Fibroblast of lung (primary cell): Measurements from ENCODE around the gene CNTNAP4. TPM values are rescaled to one million over a fixed set of nuclear protein-coding genes. Genes with fewer than 3 reads are reported as not detected.

Experiments used
- DNase-seq, 2 donors: peaks; one replicate each; pipeline versions ENCODE4 v3.0.0 to v3.0.0-alpha.2; 2010; ENCODE audit warnings: low read depth in 2 of 2
- H2AFZ ChIP-seq: 2 replicates; pipeline ENCODE4 v1.5.1; 2012; ENCODE audit warnings: low read length, control low read depth, inconsistent platforms
- H3K27ac ChIP-seq: 2 replicates; pipeline ENCODE4 v1.5.1; 2011; ENCODE audit warnings: low read length, control low read depth; ENCODE audit not compliant: insufficient read depth
- H3K27me3 ChIP-seq: 2 replicates; pipeline ENCODE4 v1.5.1; 2011; ENCODE audit warnings: mild to moderate bottlenecking, low read length; ENCODE audit not compliant: control insufficient read depth, insufficient read depth
- H3K36me3 ChIP-seq: 2 replicates; pipeline ENCODE4 v1.5.1; 2011; ENCODE audit warnings: low read length; ENCODE audit not compliant: control insufficient read depth, insufficient read depth
- H3K4me1 ChIP-seq: 2 replicates; pipeline ENCODE4 v1.5.1; 2011; ENCODE audit warnings: low read length; ENCODE audit not compliant: control insufficient read depth, insufficient read depth; ENCODE audit errors: extremely low read depth
- H3K4me2 ChIP-seq: 2 replicates; pipeline ENCODE4 v1.5.1; 2011; ENCODE audit warnings: low read length, control low read depth; ENCODE audit not compliant: insufficient read depth; ENCODE audit errors: extremely low read depth
- H3K4me3 ChIP-seq, 4 experiments: fragments of 200-600 bp in 1 of 4; sonication (generic) in 1 of 4; replicated peaks in 1 of 4; 2 replicates each; pipeline ENCODE4 v1.5.1; 2011 to 2016; ENCODE audit warnings: low read length in 4 of 4, low read depth in 3 of 4, mild to moderate bottlenecking in 3 of 4, control low read depth in 2 of 4, inconsistent platforms in 1 of 4, mixed read lengths in 1 of 4; ENCODE audit not compliant: insufficient read depth in 1 of 4; ENCODE audit errors: control extremely low read depth in 1 of 4
- H3K79me2 ChIP-seq: 2 replicates; pipeline ENCODE4 v1.5.1; 2012; ENCODE audit warnings: mild to moderate bottlenecking, low read length, inconsistent platforms; ENCODE audit not compliant: control insufficient read depth, insufficient read depth
- H3K9ac ChIP-seq: 2 replicates; pipeline ENCODE4 v1.5.1; 2011; ENCODE audit warnings: mild to moderate bottlenecking, low read length, control low read depth; ENCODE audit not compliant: insufficient read depth
- H3K9me3 ChIP-seq: 2 replicates; pipeline ENCODE4 v1.5.1; 2012; ENCODE audit warnings: low read depth, low read length; ENCODE audit not compliant: control insufficient read depth, insufficient read depth
- H4K20me1 ChIP-seq: 2 replicates; pipeline ENCODE4 v1.5.1; 2011; ENCODE audit warnings: low read length; ENCODE audit not compliant: control insufficient read depth, insufficient read depth; ENCODE audit errors: extremely low read depth
- EZH2 ChIP-seq: IDR thresholded peaks from 2 replicates; pipeline ENCODE4 v1.5.1; 2012; ENCODE audit warnings: low read length, control low read depth, mild to moderate bottlenecking; ENCODE audit errors: missing control alignments
- polyA plus RNA-seq, 2 donors: library from polyadenylated mRNA; depleted of rRNA in 1 of 2; stranded (reverse) in 1 of 2; unstranded in 1 of 2; fragments of >200 nt; gene quantifications; 2 replicates each; pipeline ENCODE4 v1.2.1, GENCODE V29; 2011 to 2012; ENCODE audit warnings: missing spikeins in 1 of 2
- total RNA-seq: library from RNA; depleted of rRNA; stranded (reverse); fragments of >200 nt; gene quantifications from 2 replicates; pipeline ENCODE4 v1.2.1, GENCODE V29; 2014
- TF ChIP-seq, protein P1 (sequence below), 2 donors: IDR thresholded peaks in 1 of 2; conservative IDR thresholded peaks in 1 of 2; 1 replicate in 1 of 2; 2 replicates in 1 of 2; pipeline ENCODE4 v1.5.1; 2011 to 2012; ENCODE audit warnings: low read length in 2 of 2, control low read depth in 1 of 2, inconsistent platforms in 1 of 2, low read depth in 1 of 2, mild to moderate bottlenecking in 1 of 2

CNTNAP4 gene
- total and polyA plus RNA-seq, 2 donors (not counting 1 experiment from before 2014, with no cell fraction given) = not detected

DNA sequence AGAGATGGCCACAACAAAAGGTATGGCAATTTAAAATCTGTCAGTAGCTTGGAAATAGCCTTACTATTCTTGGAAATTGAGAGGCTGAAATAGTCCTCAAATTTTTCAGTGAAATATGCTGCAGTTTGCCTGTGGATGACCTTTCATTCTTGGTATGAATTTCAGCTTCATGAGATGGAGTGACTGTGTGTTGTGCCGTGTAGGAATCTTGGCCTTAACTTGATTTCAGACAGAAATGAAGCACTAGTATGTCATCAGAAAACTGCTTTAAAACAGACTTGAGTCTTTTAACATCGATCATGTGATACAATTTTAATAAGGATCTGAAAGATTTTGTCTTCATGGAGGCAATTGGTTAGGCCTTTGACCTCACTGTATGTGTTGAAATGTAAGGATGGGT is 247.2 kb downstream of the CNTNAP4 start:
- no peak for TF ChIP-seq EZH2
- TF ChIP-seq, protein P1, sequence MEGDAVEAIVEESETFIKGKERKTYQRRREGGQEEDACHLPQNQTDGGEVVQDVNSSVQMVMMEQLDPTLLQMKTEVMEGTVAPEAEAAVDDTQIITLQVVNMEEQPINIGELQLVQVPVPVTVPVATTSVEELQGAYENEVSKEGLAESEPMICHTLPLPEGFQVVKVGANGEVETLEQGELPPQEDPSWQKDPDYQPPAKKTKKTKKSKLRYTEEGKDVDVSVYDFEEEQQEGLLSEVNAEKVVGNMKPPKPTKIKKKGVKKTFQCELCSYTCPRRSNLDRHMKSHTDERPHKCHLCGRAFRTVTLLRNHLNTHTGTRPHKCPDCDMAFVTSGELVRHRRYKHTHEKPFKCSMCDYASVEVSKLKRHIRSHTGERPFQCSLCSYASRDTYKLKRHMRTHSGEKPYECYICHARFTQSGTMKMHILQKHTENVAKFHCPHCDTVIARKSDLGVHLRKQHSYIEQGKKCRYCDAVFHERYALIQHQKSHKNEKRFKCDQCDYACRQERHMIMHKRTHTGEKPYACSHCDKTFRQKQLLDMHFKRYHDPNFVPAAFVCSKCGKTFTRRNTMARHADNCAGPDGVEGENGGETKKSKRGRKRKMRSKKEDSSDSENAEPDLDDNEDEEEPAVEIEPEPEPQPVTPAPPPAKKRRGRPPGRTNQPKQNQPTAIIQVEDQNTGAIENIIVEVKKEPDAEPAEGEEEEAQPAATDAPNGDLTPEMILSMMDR (conservative IDR thresholded peaks at IDR 0.05 in 1 of 2, IDR thresholded peaks at IDR 0.05 in 1 of 2; ENCODE audit: low read depth in 1 of 2, low read length in 2 of 2) = no peak
- no peaks in the 10 kb centered on the region for H4K20me1 ChIP-seq
- H3K36me3 ChIP-seq = no peaks in the 10 kb centered on the region
- no peaks in the 10 kb centered on the region for H3K27me3 ChIP-seq
- no peak overlapping the region for H3K4me3 ChIP-seq
- no peaks in the 10 kb centered on the region for H3K9me3 ChIP-seq
- no peaks in the 10 kb centered on the region for H3K79me2 ChIP-seq
- H2AFZ ChIP-seq = no peak overlapping the region
- no peaks in the 10 kb centered on the region for H3K4me1 ChIP-seq
- DNase-seq = no peak
- no peak overlapping the region for H3K27ac ChIP-seq
- H3K9ac ChIP-seq = no peak overlapping the region
- no peak overlapping the region for H3K4me2 ChIP-seq

DNA sequence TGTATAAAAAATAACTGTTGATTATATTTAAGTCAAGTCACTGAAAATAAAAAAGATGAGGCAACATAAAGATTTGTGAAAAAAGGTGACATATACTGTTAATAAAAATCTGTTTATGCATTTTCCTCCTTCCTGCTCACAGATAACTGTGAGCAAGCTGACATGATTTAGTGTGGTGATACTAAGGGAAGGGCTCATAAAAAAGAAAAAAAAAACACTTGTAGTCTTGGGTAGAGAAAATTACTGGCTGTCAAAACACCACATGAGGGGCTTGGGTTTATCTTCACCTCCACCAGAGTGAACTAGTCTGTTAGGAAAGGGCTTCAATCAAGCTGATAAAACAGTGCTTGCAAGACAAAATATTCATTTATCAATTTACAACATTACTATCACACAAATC is 247.6 kb downstream of the CNTNAP4 start:
- Histone ChIP-seq H2AFZ (no peak overlapping the region), H3K27me3 (no peaks in the 10 kb centered on the region), H3K4me1 (no peaks in the 10 kb centered on the region), H3K36me3 (no peaks in the 10 kb centered on the region), H3K4me2 (no peak overlapping the region), H4K20me1 (no peaks in the 10 kb centered on the region), H3K79me2 (no peaks in the 10 kb centered on the region), H3K4me3 (no peak overlapping the region), H3K9me3 (no peaks in the 10 kb centered on the region), H3K9ac (no peak overlapping the region), H3K27ac (no peak overlapping the region)
- no peak for TF ChIP-seq EZH2
- TF ChIP-seq, protein P1 (conservative IDR thresholded peaks at IDR 0.05 in 1 of 2, IDR thresholded peaks at IDR 0.05 in 1 of 2; ENCODE audit: low read depth in 1 of 2, low read length in 2 of 2) = no peak
- no peak for DNase-seq

DNA sequence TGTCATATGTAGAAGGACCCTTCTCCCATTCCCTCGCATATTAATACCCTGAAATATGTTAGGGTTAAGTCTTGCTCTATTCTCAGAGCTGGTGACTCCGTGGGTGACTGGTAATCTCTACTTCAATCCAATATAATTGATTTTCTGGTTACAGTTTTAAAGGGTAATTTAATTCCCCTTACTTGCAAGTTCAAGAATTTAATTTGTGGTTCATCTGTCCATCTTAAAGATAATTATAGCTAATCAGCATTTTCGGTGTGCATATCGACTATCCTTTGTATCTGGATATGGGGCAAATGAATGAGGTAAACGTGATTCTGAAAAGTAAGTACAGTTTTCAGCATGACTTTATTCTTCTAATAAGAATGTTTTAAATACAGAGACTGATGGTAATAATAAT is 250.0 kb downstream of the CNTNAP4 start:
- H2AFZ ChIP-seq = no peak overlapping the region
- no peak for TF ChIP-seq EZH2
- TF ChIP-seq, protein P1 (conservative IDR thresholded peaks at IDR 0.05 in 1 of 2, IDR thresholded peaks at IDR 0.05 in 1 of 2; ENCODE audit: low read depth in 1 of 2, low read length in 2 of 2) = no peak
- H3K79me2 ChIP-seq = no peaks in the 10 kb centered on the region
- H3K9ac ChIP-seq = no peak overlapping the region
- no peaks in the 10 kb centered on the region for H3K36me3 ChIP-seq
- H3K4me2 ChIP-seq = no peak overlapping the region
- H3K4me1 ChIP-seq = no peaks in the 10 kb centered on the region
- no peak overlapping the region for H3K4me3 ChIP-seq
- H3K27me3 ChIP-seq = no peaks in the 10 kb centered on the region
- H3K27ac ChIP-seq = no peak overlapping the region
- no peaks in the 10 kb centered on the region for H3K9me3 ChIP-seq
- no peaks in the 10 kb centered on the region for H4K20me1 ChIP-seq
- no peak for DNase-seq
